Activated B cell treated with CpG ODN at 0.5 μM for 24 hours (primary cell): ENCODE data around the gene MADD. TPM values are rescaled to one million over a fixed set of nuclear protein-coding genes. Genes with fewer than 3 reads are reported as not detected.

Experiments
- ATAC-seq: fragments of 200-7000 bp; cut with Tn5 transposase; one replicate; pipeline ENCODE4 v1.10.0; 2021; ENCODE audit warnings: low read depth, mild to moderate bottlenecking, moderate library complexity
- CTCF ChIA-PET: fragments of 350-600 bp; sonication (Branson Sonifier 250); formaldehyde crosslinking; loops from one replicate; lab custom pipeline; 2021; ENCODE audit warnings: antibody characterized with exemption; lab: Charles Lee
- POLR2A ChIA-PET: fragments of 350-600 bp; sonication (Branson Sonifier 250); formaldehyde crosslinking; loops from one replicate; lab custom pipeline; 2021; ENCODE audit warnings: antibody characterized with exemption; lab: Charles Lee
- DNase-seq: peaks from one replicate; pipeline ENCODE4 v3.0.0; 2022
- H3K27ac Mint-ChIP-seq: one replicate; pipeline ENCODE4 v1.8.0; 2020; ENCODE audit warnings: mixed read lengths
- H3K27me3 Mint-ChIP-seq: one replicate; pipeline ENCODE4 v1.8.0; 2021; ENCODE audit warnings: mixed read lengths
- H3K36me3 Mint-ChIP-seq: one replicate; pipeline ENCODE4 v1.8.0; 2021; ENCODE audit warnings: low read depth, mixed read lengths
- H3K4me1 Mint-ChIP-seq: one replicate; pipeline ENCODE4 v1.8.0; 2021; ENCODE audit warnings: mixed read lengths
- H3K4me3 Mint-ChIP-seq: one replicate; pipeline ENCODE4 v1.8.0; 2020; ENCODE audit warnings: mild to moderate bottlenecking, mixed read lengths
- H3K9me3 Mint-ChIP-seq: one replicate; pipeline ENCODE4 v1.8.0; 2020; ENCODE audit warnings: mixed read lengths
- CTCF ChIP-seq: fragments of 200-600 bp; IDR thresholded peaks from one replicate; pipeline ENCODE4 v1.8.0; 2022; ENCODE audit warnings: antibody characterized with exemption, mild to moderate bottlenecking
- intact Hi-C: fragments of 100-400 bp; cut with micrococcal nuclease; formaldehyde crosslinking; loops from one replicate; pipeline ENCODE4 v1.15.1; 2024
- total RNA-seq: library from RNA; stranded (reverse); gene quantifications from 2 replicates; pipeline ENCODE4 v1.2.3, GENCODE V29; 2022

MADD gene
- total RNA-seq, 1 donor from 2014 or later, result 86.9 TPM

GRCh38 chr11:47375020-47375419, 105.1 kb downstream of the MADD start:
- peaks cover 56% of the 10 kb centered on the region for H3K36me3 Mint-ChIP-seq
- H3K4me1 Mint-ChIP-seq, result peaks cover 47% of the 10 kb centered on the region
- ChIA-PET POLR2A (interaction anchor here (1.2 to 2.1 kb wide), 2 partner anchors 25 to 51 kb away, joined by 6 to 18 read pairs; partner anchors contain the start of gene PSMC3), CTCF (interaction anchor here (2.0 to 4.1 kb wide), 4 partner anchors 18 to 36 kb away, joined by 22 to 67 read pairs (median 42); partner anchors contain the start of gene SLC39A13)
- no peak for TF ChIP-seq CTCF
- H3K27ac Mint-ChIP-seq, result peak overlapping the region; percentile 70
- DNase-seq (no peak), ATAC-seq (no peak)
- H3K4me3 Mint-ChIP-seq, result peak overlapping the region; percentile 50
- H3K9me3 Mint-ChIP-seq, result no peaks in the 10 kb centered on the region
- H3K27me3 Mint-ChIP-seq, result no peaks in the 10 kb centered on the region
- intact Hi-C loops, result loop anchor here (5.0 kb wide), 1 partner anchor 177 kb away; the partner anchor contains the start of gene CELF1

GRCh38 chr11:47375546-47376085, 105.7 kb downstream of the MADD start:
- Mint-ChIP-seq H3K27ac (no peak overlapping the region), H3K4me1 (peaks cover 48% of the 10 kb centered on the region), H3K36me3 (peaks cover 55% of the 10 kb centered on the region), H3K9me3 (no peaks in the 10 kb centered on the region), H3K27me3 (no peaks in the 10 kb centered on the region), H3K4me3 (peak overlapping the region; percentile 94)
- TF ChIP-seq CTCF, result no peak
- ATAC-seq, result no peak
- ChIA-PET POLR2A (interaction anchor here (2.1 kb wide), 1 partner anchor 24 kb away, joined by 18 read pairs; no protein-coding TSS in a partner anchor), CTCF (interaction anchor here (2.0 to 4.1 kb wide), 3 partner anchors 17 to 35 kb away, joined by 41 to 67 read pairs (median 43); partner anchors contain the start of gene SLC39A13)
- no peak for DNase-seq
- intact Hi-C loops, result loop anchor here (5.0 kb wide), 1 partner anchor 177 kb away; the partner anchor contains the start of gene CELF1

- POLR2A ChIA-PET, result interaction anchor here (1.7 to 3.9 kb wide), 3 partner anchors 19 to 32 kb away, joined by 6 to 106 read pairs (median 42); partner anchors contain the start of gene SLC39A13
- no peaks in the 10 kb centered on the region for H3K9me3 Mint-ChIP-seq
- CTCF ChIA-PET, result interaction anchor here (1.0 to 1.7 kb wide), 2 partner anchors 26 to 35 kb away, joined by 3 to 11 read pairs; no protein-coding TSS in a partner anchor
- ATAC-seq (no peak), DNase-seq (no peak)
- peaks cover 49% of the 10 kb centered on the region for H3K4me1 Mint-ChIP-seq
- H3K4me3 Mint-ChIP-seq, result peak overlapping the region; percentile 94
- peaks cover 50% of the 10 kb centered on the region for H3K36me3 Mint-ChIP-seq
- H3K27me3 Mint-ChIP-seq, result no peaks in the 10 kb centered on the region
- H3K27ac Mint-ChIP-seq, result no peak overlapping the region
- intact Hi-C loops, result loop anchor here (5.0 kb wide), 1 partner anchor 176 kb away; the partner anchor contains the start of gene CELF1
- no peak for TF ChIP-seq CTCF
Measured at GRCh38 chr11:47376107-47376524, 106.2 kb downstream of the MADD start.

- CTCF ChIA-PET, result interaction anchor here (1.0 to 1.7 kb wide), 2 partner anchors 26 to 35 kb away, joined by 3 to 11 read pairs; no protein-coding TSS in a partner anchor
- intact Hi-C loops, result loop anchor here (5.0 kb wide), 1 partner anchor 176 kb away; the partner anchor contains the start of gene CELF1
- ATAC-seq (peak; percentile 16), DNase-seq (peak; percentile 32)
- POLR2A ChIA-PET, result interaction anchor here (1.0 to 3.9 kb wide), 4 partner anchors 17 to 31 kb away, joined by 5 to 106 read pairs (median 24); partner anchors contain the start of gene SLC39A13
- Mint-ChIP-seq H3K4me3 (peak overlapping the region; percentile 94), H3K27me3 (no peaks in the 10 kb centered on the region), H3K27ac (no peak overlapping the region), H3K4me1 (peaks cover 49% of the 10 kb centered on the region), H3K9me3 (no peaks in the 10 kb centered on the region), H3K36me3 (peaks cover 48% of the 10 kb centered on the region)
- no peak for TF ChIP-seq CTCF
Measured at GRCh38 chr11:47376525-47377371, 106.8 kb downstream of the MADD start.
